HL-60 (cell line): Measurements from ENCODE around the gene RUSC1.

ENCODE experiments used
- CTCF ChIP-seq: IDR thresholded peaks from one replicate; pipeline ENCODE4 v1.5.1; 2011; ENCODE audit warnings: low read length, control low read depth, inconsistent platforms; ENCODE audit not compliant: insufficient read depth
- GABPA ChIP-seq: IDR thresholded peaks from 2 replicates; pipeline ENCODE4 v1.6.1; 2012; ENCODE audit warnings: low read depth
- REST ChIP-seq: IDR thresholded peaks from 2 replicates; pipeline ENCODE4 v1.6.1; 2012; ENCODE audit warnings: low read depth; ENCODE audit not compliant: insufficient replicate concordance
- SPI1 ChIP-seq: IDR thresholded peaks from 2 replicates; pipeline ENCODE4 v1.6.1; 2012; ENCODE audit warnings: low read depth, mild to moderate bottlenecking, borderline replicate concordance

- TF ChIP-seq CTCF: no peak
- TF ChIP-seq REST: no peak
- TF ChIP-seq SPI1: no peak
- TF ChIP-seq GABPA: no peak
Measured at GRCh38 chr1:155295183-155295941, 25.3 kb upstream of the RUSC1 start.
